HG02678 (cell line): ENCODE measurements around the gene C1orf35.

Source experiments
- ATAC-seq: cut with Tn5 transposase; IDR thresholded peaks from one replicate; pipeline ENCODE4 v1.9.1; 2021; ENCODE audit warnings: mild to moderate bottlenecking, moderate library complexity; ENCODE audit not compliant: unreplicated experiment

C1orf35 gene

GRCh38 chr1:228110556-228110955, 7.4 kb upstream of the C1orf35 start:
- no peak for ATAC-seq

- no peak for ATAC-seq
Measured at GRCh38 chr1:228109962-228110488, 6.9 kb upstream of the C1orf35 start.

- ATAC-seq: peak; percentile 89
Measured at GRCh38 chr1:228109073-228109961, 6.2 kb upstream of the C1orf35 start, which contains the start of gene MRPL55. TSS of gene MRPL55 (minus strand) at chr1:228109299. CDS start at chr1:228108260, 1,039 bp downstream.

GRCh38 chr1:228108742-228109072, 5.6 kb upstream of the C1orf35 start:
- no peak for ATAC-seq

- no peak for ATAC-seq
Measured at GRCh38 chr1:228108055-228108690, 5.0 kb upstream of the C1orf35 start.

- ATAC-seq: no peak
Measured at GRCh38 chr1:228107636-228108035, 4.5 kb upstream of the C1orf35 start.

- no peak for ATAC-seq
Measured at GRCh38 chr1:228106800-228107054, 3.6 kb upstream of the C1orf35 start.

- ATAC-seq: no peak
Measured at GRCh38 chr1:228105996-228106799, 3.1 kb upstream of the C1orf35 start.

GRCh38 chr1:228105270-228105995, 2.3 kb upstream of the C1orf35 start:
- ATAC-seq: no peak

GRCh38 chr1:228104526-228105269, 1.6 kb upstream of the C1orf35 start:
- ATAC-seq: no peak

GRCh38 chr1:228101994-228102790, 933 bp downstream of the C1orf35 start:
- peak; percentile 15 for ATAC-seq

- ATAC-seq: no peak
Measured at GRCh38 chr1:228101614-228101993, 1.5 kb downstream of the C1orf35 start.

- no peak for ATAC-seq
Measured at GRCh38 chr1:228100822-228101613, 2.1 kb downstream of the C1orf35 start.

GRCh38 chr1:228099331-228099732, 3.8 kb downstream of the C1orf35 start:
- ATAC-seq: no peak

GRCh38 chr1:228098323-228098931, 4.7 kb downstream of the C1orf35 start:
- no peak for ATAC-seq

GRCh38 chr1:228097333-228098081, 5.6 kb downstream of the C1orf35 start:
- no peak for ATAC-seq
